OCI-LY3 (cell line): ENCODE measurements around the gene STH.

Source experiments
- H2AFZ ChIP-seq: fragments of 200-600, 300-600 bp; shearing (Covaris generic); 2 replicates; pipeline ENCODE4 v1.6.0; 2014; ENCODE audit warnings: antibody characterized with exemption, low read depth, low read length
- H3K27ac ChIP-seq: fragments of 200-600, 300-600 bp; sonication (generic); 2 replicates; pipeline ENCODE4 v1.5.1; 2014; ENCODE audit warnings: mild to moderate bottlenecking, low read length, moderate library complexity, mixed read lengths
- H3K27me3 ChIP-seq: fragments of 200-600, 300-600 bp; sonication (generic); 2 replicates; pipeline ENCODE4 v1.6.1; 2014; ENCODE audit warnings: low read depth, low read length, mixed read lengths
- H3K36me3 ChIP-seq: fragments of 200-600, 300-600 bp; sonication (generic); replicated peaks from 2 replicates; pipeline ENCODE3; 2014; ENCODE audit warnings: low read depth, low read length, mixed read lengths
- H3K4me1 ChIP-seq: fragments of 300-600, 200-600 bp; sonication (generic); 2 replicates; pipeline ENCODE4 v1.6.1; 2014; ENCODE audit warnings: low read length, mixed read lengths
- H3K4me2 ChIP-seq: fragments of 200-600, 300-600 bp; sonication (generic); 2 replicates; pipeline ENCODE4 v1.6.1; 2014; ENCODE audit warnings: low read length, mixed read lengths
- H3K4me3 ChIP-seq: fragments of 300-600, 200-600 bp; sonication (generic); 2 replicates; pipeline ENCODE4 v1.5.1; 2014; ENCODE audit warnings: antibody characterized with exemption, mild to moderate bottlenecking, low read length, moderate library complexity
- H3K79me2 ChIP-seq: fragments of 300-600, 200-600 bp; shearing (Covaris generic); 2 replicates; pipeline ENCODE4 v1.6.1; 2014; ENCODE audit warnings: mild to moderate bottlenecking, low read length, mixed read lengths
- H3K9ac ChIP-seq: fragments of 300-600, 200-600 bp; shearing (Covaris generic); 2 replicates; pipeline ENCODE4 v1.6.0; 2014; ENCODE audit warnings: mild to moderate bottlenecking, low read length, moderate library complexity
- H3K9me3 ChIP-seq: fragments of 200-600, 300-600 bp; shearing (Covaris generic); 2 replicates; pipeline ENCODE4 v1.6.1; 2014; ENCODE audit warnings: low read length, mixed read lengths; ENCODE audit not compliant: insufficient read depth
- H4K20me1 ChIP-seq: fragments of 200-600, 300-600 bp; sonication (generic); 2 replicates; pipeline ENCODE4 v1.6.1; 2016; ENCODE audit warnings: low read length, mixed read lengths; ENCODE audit not compliant: insufficient read depth
- CTCF ChIP-seq: fragments of 200-600, 300-600 bp; sonication (generic); IDR thresholded peaks from 2 replicates; pipeline ENCODE4 v1.5.1; 2014; ENCODE audit warnings: antibody characterized with exemption, low read length, low read depth
- EZH2phosphoT487 ChIP-seq: fragments of 200-600 bp; shearing (Covaris generic); IDR thresholded peaks from 2 replicates; pipeline ENCODE4 v1.6.1; 2018; ENCODE audit warnings: antibody characterized with exemption, mixed run types, low read depth

Gene STH

GRCh38 chr17:46029627-46030026 is 30.6 kb downstream of the STH start:
- H3K4me2 ChIP-seq = no peak overlapping the region
- no peak overlapping the region for H2AFZ ChIP-seq
- H3K4me3 ChIP-seq = no peak overlapping the region
- no peaks in the 10 kb centered on the region for H3K4me1 ChIP-seq
- no peaks in the 10 kb centered on the region for H3K79me2 ChIP-seq
- H3K27ac ChIP-seq = no peak overlapping the region
- H4K20me1 ChIP-seq = peaks cover 5% of the 10 kb centered on the region; the same call in 1 of the 2 replicates
- TF ChIP-seq CTCF = no peak
- no peak for TF ChIP-seq EZH2phosphoT487
- no peak overlapping the region for H3K9ac ChIP-seq
- no peaks in the 10 kb centered on the region for H3K27me3 ChIP-seq
- peaks cover 48% of the 10 kb centered on the region for H3K36me3 ChIP-seq
- H3K9me3 ChIP-seq = no peaks in the 10 kb centered on the region

- no peaks in the 10 kb centered on the region for H3K79me2 ChIP-seq
- H2AFZ ChIP-seq = no peak overlapping the region
- H3K9ac ChIP-seq = no peak overlapping the region
- no peak overlapping the region for H3K4me2 ChIP-seq
- H3K9me3 ChIP-seq = no peaks in the 10 kb centered on the region
- no peak overlapping the region for H3K27ac ChIP-seq
- no peaks in the 10 kb centered on the region for H3K27me3 ChIP-seq
- H3K4me1 ChIP-seq = no peaks in the 10 kb centered on the region
- peaks cover 5% of the 10 kb centered on the region; the same call in 1 of the 2 replicates for H4K20me1 ChIP-seq
- TF ChIP-seq CTCF (no peak), EZH2phosphoT487 (no peak)
- H3K36me3 ChIP-seq = peaks cover 59% of the 10 kb centered on the region
- no peak overlapping the region for H3K4me3 ChIP-seq
Observed at GRCh38 chr17:46030752-46031151, 31.7 kb downstream of the STH start.

GRCh38 chr17:46031440-46031839 is 32.4 kb downstream of the STH start:
- Histone ChIP-seq H3K79me2 (no peaks in the 10 kb centered on the region), H3K9me3 (no peaks in the 10 kb centered on the region), H3K9ac (no peak overlapping the region), H3K36me3 (peaks cover 64% of the 10 kb centered on the region), H3K4me2 (no peak overlapping the region), H2AFZ (no peak overlapping the region), H3K27me3 (no peaks in the 10 kb centered on the region), H3K27ac (no peak overlapping the region), H3K4me1 (no peaks in the 10 kb centered on the region), H4K20me1 (peaks cover 5% of the 10 kb centered on the region; the same call in 1 of the 2 replicates), H3K4me3 (no peak overlapping the region)
- TF ChIP-seq CTCF = no peak
- no peak for TF ChIP-seq EZH2phosphoT487

GRCh38 chr17:46031920-46032319 is 32.9 kb downstream of the STH start:
- no peak overlapping the region for H2AFZ ChIP-seq
- no peaks in the 10 kb centered on the region for H3K79me2 ChIP-seq
- peaks cover 5% of the 10 kb centered on the region; the same call in 1 of the 2 replicates for H4K20me1 ChIP-seq
- H3K4me3 ChIP-seq = no peak overlapping the region
- H3K4me2 ChIP-seq = no peak overlapping the region
- H3K27me3 ChIP-seq = no peaks in the 10 kb centered on the region
- no peak overlapping the region for H3K9ac ChIP-seq
- TF ChIP-seq CTCF (no peak), EZH2phosphoT487 (no peak)
- no peaks in the 10 kb centered on the region for H3K4me1 ChIP-seq
- no peak overlapping the region for H3K27ac ChIP-seq
- no peaks in the 10 kb centered on the region for H3K9me3 ChIP-seq
- H3K36me3 ChIP-seq = peaks cover 64% of the 10 kb centered on the region
